ENCODE results near the gene SUMO1.
"Not testable (repeated sequence)": the region's sequence is repeated elsewhere in the genome, so short reads cannot be mapped to it uniquely, and the experiment has no call there.

Gene SUMO1

DNA sequence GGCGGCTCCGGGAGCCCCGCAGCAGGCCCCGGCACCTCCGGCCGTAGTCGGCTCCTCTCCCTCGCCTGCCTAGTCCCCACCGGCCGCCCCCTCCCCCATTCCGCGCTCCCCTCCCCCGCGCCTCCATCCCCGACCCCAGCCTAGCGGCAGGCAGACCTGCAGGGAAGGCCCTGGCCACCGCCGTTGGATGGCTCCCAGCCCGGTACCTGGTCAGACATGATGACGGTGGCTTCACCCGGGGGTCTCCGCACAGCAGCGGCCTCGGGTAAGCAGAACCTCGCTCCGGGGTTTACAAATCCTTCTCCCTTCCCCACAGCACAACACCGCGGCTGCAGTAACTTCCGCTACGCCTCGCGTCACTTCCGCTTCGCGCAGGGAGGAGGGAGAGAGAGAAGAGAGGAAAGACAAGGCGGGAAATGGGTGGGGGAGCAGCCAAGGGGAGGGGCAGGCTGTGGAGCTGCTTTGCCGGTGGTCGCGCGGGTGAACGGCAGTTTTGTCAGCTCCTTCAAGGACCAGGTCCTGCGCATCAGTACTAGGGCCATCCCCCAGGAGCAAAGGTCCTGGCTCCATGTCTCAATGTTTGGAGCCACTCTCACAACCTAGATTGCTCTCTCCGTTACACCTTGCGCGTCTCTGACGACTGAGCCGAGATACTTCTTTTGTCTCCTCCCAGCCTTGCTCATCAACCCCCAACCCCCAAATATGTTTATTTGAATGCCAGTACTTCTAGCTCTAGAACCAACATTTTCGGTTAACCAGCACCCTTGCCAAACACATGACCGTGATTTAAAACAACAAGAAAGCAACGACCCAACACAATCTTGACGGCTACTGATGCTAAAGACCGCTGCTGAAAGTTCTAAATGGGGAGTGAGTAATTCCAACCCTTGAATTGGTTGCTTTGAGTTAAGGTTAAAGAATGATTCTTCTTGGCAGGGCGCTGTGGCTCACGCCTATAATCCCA, at the start of gene SUMO1:
Gene SUMO1 (minus strand): TSS at position 364 of the 964 bp plus-strand sequence. CDS start 146 bp downstream, at position 218.
- DNase-seq (ENCODE audit: low spot score), result peak; percentile 93

DNA sequence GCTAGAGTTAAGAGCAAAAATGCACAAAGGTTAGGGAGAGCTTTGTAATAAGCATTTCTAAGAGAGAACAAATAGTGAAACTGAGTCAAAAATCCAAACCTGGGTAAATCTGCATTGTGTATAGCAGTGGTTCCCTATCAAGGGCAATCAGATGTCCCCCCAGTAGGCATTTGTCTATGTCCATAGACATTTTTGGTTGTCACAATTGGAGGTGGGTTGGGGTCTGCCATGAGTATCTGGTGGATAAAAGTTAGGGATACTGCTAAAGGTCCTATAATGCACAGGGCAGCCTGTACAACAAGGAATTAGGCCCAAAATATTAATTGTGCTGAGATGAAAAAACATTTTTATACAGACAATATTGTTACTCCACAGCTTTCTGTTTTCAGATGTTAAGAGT, 48.2 kb upstream of the SUMO1 start:
- no peak for DNase-seq (ENCODE audit: low spot score)

DNA sequence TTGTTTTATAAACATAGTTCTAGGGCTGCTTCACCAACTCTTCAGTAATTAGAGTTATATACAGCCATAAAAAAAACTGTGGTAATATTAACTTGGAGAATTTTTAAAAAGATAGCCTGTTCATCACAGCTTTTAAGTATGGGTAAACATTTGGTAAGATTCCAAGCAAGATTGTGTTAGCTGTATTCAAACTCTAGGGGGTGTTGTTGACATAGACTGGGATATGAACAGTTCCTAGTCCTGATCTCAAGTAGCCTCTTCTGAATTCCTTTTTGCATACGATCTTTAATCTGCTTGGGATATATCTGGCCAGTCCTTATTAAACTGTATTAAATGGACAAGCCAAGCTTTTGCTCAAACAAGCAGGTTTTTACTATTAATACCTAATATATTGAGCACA, 40.5 kb upstream of the SUMO1 start:
- DNase-seq (ENCODE audit: low spot score), result peak; percentile 73

DNA sequence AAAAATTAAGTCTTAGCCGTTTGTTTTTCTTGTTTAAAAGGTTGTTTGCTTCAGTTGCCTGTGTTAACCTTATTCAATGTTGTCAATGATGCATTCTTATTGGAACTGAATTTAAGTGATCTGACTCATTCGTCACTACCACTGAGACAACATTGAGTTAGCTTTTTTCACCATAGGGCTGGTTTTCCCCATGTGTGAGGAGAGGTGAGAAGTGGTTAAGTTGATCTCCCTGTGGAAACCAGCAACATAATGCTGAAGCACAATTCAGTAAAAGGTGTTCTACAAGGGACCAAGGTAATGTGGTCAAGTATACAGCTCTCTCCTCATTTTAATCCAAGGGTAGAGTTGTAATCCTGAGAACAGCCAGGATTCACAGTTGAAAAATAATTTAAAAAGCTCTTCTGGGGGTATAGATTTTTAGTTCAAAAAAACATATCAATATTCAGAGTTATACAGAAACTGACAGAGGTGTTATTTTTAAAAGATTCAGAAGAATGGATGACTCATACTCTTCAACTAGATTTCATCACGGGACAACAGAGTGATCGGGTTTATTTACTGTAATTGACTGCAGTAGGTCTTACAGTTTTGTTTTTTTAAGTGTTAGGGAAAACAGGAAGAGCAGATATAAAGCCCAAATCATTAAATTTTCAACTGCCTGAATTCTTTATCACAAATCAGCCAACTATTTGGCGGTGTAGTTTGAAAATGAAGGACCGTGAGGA, 39.8 kb upstream of the SUMO1 start:
- peak; percentile 56 for DNase-seq (ENCODE audit: low spot score)

DNA sequence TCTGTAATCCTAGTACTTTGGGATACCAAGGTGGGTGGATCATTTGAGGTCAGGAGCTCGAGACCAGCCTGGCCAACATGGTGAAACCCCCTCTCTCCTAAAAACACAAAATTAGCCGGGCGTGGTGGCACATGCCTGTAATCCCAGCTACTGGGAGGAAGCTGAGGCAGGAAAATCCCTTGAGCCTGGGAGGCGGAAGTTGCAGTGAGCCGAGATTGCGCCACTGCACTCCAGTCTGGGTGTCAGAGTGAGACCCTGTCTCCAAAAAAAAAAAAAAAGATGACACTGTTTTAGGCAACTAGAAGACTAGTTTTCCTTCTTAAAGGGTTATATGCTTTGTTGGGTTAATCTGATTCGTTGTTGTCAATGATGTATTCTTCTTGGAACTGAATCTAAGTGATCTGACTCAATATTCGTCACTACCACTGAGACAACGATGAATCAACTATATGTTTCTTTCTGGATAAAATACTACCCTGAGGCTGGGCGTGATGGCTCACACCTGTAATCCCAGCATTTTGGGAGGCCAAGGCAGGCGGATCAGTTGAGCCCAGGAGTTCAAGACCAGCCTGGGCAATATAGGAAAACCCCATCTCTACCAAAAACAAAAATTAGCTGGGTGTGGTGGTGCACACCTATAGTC, 37.8 kb upstream of the SUMO1 start:
- DNase-seq (ENCODE audit: low spot score), result peak; percentile 45

DNA sequence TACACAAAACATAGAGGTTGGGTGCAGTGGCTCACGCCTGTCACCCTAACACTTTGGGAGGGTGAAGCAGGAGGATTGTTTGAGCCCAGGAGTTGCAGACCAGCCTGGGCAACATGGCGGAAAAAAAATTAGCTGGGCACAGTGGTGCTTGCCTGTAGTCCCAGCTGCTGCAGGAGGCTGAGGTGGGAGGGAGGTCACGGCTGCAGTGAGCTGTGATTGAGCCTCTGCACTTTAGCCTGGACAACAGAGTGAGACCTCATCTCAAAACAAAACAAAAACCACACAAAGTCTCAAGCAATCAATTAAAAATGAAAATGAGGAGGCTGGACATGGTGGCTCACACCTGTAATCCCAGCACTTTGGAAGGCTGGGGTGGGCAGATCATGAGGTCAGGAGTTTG, 32.1 kb upstream of the SUMO1 start:
- no peak for DNase-seq (ENCODE audit: low spot score)

DNA sequence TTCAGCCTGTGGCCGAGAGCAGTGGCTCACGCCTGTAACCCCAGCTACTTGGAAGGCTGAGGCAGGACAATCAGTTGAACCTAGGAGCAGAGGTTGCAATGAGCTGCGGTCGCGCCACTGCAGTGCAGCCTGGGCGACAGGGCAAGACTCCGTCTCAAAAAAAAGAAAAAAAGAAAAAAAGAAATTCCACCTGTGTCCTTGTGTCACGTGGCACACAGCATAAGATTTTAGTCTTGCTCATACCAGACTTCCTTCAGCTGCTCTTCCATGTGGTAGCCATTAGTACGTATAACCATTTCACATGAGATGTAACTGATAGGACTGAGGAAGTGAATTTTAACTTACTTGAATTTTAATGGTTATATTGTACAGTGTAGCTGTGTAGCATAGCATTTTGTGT, 31.2 kb upstream of the SUMO1 start:
- DNase-seq (ENCODE audit: low spot score), result no peak

DNA sequence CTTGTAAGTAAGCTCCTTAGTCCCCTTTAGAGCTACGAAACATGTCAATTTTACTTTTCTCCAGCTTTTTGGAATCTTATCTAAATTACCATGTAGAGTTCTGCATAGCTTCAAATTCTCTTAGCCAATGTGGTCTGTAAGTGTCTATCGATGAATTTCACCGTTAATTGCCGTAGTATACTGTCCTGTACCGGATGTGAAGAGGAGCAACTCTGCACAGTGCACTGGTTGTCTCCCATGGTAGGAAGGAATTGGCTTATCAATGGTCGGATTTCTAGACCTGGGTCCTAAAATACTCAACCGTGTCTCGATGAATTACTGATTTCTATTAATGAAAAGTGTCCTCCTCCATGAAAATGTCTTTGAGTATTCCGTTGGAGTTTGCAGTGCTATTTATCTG, 29.1 kb upstream of the SUMO1 start:
- DNase-seq (ENCODE audit: low spot score), result peak; percentile 16

DNA sequence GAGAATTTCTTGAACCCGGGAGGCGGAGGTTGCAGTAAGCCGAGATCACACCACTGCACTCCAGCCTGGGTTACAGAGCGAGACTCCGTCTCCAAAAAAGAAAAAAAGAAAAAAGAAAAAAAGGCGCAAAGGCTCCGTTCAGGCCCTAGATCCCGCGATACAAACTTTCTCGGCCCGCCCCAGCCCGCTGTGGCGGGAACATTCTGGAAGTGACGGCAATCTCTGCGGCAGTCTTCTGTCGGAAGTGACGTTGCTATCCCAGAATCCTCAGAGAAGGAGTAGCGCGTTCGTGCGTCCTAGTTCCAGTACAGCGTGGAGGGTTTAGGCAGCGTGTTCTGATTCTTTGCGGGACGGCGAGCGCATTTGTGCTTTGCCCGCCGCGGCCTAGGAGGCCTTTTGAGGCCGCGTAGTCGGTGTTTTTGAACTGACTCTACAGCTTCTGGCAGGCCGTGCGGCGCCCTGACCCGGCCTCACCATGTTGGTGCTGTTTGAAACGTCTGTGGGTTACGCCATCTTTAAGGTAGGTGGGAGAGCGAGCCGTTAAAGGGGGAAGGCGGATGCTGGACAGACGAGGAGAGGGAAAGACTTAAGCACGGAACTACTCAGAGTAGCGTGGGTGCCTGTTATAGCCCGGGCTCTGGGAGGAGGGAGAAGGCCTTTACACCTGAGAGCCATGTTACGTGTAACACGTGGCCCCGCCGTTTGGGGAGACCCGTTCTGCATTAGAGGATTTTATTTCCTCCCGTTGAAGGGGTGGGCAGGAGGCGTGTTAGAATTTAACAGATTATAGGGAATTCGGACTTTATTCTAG, 27.3 kb upstream of the SUMO1 start, which contains the start of gene NOP58:
Gene NOP58 (plus strand): TSS at position 297 of the 811 bp plus-strand sequence. CDS start 179 bp downstream, at position 476.
- peak; percentile 95 for DNase-seq (ENCODE audit: low spot score)

DNA sequence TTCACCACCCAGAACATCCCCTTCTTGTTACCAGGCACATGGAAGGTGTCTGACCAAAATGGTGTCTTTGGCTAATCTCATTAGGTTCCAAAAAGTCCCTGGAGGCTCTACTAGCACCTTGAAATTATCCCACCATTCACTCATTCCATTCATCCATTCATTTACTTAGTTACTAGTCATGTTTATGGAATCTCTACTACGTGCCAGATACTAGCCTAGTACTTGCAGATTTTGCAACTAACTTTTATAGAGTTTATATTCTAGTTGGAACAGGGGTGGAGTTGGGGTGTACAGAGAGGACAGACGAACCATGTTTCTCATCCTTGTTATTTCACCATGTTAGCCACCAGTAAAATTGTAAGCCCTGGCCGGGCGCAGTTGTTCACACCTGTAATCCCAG, 23.1 kb upstream of the SUMO1 start:
- DNase-seq (ENCODE audit: low spot score), result peak; percentile 24

DNA sequence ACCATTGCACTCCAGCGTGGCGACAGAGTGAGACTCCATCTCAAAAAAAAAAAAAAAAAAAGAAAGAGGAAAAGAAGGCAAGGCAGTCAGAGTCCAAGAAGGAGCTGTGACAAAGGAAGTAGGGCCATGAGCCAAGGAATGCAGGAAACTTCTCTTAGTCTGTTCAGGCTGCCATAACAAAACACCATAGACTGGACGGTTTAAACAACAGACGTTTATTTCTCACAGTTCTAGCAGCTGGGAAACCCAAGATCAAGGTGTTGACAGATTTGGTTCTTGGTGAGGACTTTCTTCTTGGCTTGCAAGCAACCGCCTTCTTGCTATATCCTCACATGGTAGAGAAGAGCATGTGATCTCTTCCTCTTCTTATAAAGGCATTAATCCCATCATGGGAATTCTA, 13.1 kb upstream of the SUMO1 start:
- no peak for DNase-seq (ENCODE audit: low spot score)

DNA sequence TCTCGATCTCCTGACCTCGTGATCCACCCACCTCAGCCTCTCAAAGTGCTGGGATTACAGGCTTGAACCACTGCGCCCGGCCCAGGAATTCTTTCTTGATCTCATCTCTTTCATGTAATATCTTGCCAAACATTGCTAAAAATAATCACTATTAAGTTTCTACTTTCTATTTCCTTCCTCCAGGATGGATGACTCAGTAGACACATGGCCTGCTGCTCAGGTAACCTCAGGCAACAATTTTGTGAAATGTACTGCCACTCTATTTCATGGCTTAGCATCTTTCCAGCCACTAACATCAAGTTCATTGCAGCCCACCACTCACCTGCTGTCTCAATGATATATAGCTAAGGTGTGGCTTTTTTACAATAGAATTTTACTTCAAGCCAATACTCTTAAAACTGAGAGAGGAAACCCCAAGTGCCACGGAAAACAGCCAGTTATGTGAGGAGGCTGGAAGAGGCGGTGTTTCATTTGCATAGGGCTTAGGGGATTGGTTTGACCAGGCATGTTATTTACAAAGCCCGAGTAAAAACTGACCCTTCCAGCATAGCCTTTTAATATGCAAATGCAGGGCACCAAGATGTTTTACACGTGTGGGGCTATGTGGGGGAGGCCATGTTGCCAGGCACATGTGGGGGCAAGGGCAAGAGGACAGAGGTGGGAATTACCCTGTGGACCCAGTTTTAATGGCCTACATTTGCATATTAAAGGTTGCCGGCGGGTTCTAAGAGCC, 11.3 kb upstream of the SUMO1 start:
- DNase-seq (ENCODE audit: low spot score), result no peak

DNA sequence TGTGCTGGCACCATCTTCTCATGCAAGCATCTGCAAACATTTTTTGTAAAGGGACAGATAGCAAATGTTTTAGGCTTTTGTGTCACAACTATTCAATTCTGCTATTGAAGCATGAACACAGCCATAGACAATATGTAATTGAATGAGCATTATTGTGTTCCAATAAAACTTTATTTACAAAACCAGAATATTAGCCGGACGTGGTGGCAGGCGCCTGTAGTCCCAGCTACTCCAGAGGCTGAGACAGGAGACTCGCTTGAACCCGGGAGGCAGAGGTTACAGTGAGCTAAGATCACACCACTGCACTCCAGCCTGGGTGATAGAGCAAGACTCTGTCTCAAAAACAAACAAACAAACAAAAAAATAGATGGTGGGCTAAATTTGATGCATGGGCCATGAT, 9.3 kb upstream of the SUMO1 start:
- not testable (repeated sequence) for DNase-seq (ENCODE audit: low spot score)

DNA sequence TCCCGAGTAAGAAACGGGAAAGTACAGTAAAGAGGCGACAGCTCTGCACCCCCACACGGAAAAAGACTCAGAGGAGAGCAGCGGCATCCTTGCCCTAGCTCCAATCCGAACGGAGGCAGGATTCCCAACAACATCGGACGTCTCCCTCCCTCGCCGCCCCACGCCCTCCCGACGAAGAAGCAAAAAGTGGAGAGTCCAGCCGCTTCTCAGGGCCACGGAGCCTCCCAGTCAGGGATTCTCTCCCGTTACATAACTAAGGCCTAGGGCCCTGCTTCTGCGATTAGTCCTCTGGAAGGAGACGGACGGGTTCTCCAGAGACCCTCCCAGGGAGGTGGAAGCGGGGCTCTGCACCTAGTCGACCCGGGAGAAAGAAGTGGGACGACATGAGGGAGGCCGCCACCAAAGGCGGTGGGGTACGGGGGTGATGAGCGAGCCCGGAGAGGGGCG, 587 bp downstream of the SUMO1 start:
- peak; percentile 74 for DNase-seq (ENCODE audit: low spot score)

DNA sequence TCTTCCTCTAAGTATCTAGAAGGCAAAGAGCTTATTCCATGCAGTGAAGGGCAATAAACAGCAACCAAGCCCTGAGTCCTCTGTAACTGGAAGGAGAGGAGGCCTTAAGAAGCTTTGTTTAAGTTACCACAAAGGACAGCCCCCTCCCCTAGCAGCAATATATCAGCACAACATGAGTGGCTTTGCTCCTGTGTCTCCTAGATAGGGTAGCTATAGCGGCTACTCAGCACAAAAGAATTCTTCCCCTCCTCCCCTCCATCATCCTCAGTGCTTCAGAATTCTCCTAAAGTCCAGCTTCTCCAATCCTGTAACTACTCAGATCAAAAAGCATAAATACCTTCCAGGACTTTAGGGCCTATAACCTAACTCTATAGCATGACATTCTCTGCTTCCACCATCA, 16.5 kb downstream of the SUMO1 start:
- peak; percentile 66 for DNase-seq (ENCODE audit: low spot score)

DNA sequence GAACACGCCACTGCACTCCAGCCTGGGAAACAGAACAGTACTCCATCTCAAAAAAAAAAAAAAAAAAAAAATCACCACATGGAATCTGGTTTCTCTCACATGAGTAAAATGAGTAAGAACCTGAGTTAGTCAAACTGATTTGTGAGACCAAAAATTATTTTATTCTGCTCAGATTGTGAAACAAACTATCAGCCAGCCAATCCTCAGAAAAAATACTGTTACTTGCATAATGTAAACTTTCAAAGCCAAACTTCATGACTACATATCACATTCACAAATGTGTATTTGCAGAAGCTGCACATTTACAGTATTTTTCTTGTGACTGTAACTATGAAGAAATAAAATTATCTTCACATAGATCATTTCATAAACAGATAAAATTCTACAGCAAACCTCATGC, 23.2 kb downstream of the SUMO1 start:
- DNase-seq (ENCODE audit: low spot score), result peak; percentile 23

DNA sequence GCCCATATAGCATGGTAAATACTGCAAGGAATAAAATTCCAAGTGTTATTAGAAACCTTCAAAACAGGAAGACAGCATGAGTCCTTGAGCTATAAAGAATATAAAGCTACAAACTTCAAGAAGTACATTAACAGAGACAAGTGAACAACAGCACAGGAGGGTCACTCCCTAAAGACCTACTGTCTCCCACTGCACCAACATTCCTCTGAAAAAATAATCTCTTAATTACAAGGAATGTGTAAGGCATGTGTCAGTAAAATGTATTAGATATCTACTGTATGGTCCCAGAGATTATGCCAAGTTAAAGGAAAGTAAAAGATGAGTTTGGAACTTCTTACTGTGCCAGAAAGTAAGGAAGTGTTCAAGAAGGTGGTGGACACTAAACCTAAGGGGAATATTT, 29.9 kb downstream of the SUMO1 start:
- no peak for DNase-seq (ENCODE audit: low spot score)

DNA sequence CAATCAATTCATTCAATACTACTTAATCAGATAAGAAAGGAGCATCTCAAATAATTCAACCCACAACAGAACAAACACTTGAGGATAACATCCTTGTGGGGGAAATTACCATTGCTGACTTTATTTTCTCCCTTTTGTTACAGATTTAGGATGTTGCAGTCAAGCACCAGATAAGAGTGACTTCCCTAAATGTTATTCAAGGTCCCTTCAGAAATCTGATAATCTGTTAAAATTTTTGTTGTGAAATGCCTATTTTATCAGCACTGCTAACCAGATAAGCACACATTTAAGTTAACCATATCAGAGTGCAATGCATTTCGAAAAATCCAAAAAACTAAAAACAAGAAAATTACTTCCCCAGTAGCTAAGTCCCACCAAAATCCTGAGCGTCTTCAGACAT, 33.5 kb downstream of the SUMO1 start:
- DNase-seq (ENCODE audit: low spot score), result no peak

DNA sequence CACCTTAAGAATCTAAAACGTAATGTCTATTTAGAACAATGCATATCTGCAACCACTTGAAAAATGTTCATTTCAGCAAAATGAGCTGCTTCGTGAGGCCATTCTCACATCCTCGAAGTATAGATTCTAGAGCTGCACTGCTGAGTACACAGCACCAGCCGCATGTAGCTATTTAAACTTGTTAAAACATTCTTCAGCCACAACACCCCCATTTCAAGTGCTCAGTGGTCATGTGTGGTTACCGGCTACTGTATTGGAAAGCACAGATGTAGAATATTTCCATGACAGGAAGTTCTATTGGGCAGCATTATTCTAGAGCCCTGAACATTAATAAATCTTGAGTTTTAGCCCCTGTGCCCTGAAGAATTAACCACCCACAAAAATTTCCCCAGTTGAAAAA, 35.0 kb downstream of the SUMO1 start:
- DNase-seq (ENCODE audit: low spot score), result no peak

DNA sequence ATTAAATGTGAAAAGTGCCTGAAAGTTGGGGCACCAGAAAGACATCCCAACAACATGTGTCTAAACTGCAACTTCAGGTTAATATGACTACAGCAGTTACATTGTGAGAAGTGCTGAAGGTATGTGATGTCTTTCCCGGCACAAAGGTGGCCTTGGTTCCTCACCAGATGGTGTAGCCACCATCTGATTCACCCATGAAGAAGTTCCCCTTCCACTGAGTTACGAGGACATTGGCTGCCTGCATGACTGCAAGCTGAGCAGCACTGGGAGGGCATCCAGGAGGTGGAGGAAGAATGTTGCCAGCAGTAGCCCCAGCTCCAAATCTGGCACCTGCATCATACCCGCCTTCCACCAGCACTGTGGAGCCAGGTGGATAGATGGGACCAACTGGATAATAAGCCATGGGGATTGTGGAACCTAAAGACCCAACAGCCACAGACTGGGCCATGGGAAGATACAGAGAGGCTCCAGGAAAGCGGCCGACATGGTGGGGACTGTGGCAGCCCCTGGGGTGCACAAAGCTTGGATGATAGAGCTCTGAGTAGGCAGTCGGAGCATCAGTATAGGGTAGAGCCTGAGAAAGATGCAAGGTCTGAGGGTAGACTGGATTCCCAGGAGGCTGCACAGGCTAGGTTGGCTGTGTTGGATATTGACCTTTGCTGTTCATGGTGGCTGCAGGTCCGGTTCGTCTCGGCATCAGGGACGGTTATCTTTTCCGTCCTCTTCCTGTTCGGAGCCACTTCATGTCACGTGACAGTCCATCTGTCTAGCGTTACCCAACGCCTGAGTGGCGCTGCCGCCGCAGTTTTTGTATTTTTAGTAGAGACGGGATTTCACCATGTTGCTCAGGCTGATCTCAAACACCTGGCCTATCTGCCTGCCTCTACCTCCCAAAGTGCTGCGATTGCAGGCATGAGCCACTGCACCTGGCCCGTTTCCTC, 36.9 kb downstream of the SUMO1 start:
- DNase-seq (ENCODE audit: low spot score), result no peak
